HL-60/S4 (cell line): ENCODE data around the gene BEST1.

Source experiments
- in situ Hi-C: fragments of 300-500 bp; cut with MboI; formaldehyde crosslinking; loops from 2 replicates; pipeline ENCODE4 v1.14.3; 2022; ENCODE audit warnings: low sequenced_read_pairs

Gene BEST1

DNA sequence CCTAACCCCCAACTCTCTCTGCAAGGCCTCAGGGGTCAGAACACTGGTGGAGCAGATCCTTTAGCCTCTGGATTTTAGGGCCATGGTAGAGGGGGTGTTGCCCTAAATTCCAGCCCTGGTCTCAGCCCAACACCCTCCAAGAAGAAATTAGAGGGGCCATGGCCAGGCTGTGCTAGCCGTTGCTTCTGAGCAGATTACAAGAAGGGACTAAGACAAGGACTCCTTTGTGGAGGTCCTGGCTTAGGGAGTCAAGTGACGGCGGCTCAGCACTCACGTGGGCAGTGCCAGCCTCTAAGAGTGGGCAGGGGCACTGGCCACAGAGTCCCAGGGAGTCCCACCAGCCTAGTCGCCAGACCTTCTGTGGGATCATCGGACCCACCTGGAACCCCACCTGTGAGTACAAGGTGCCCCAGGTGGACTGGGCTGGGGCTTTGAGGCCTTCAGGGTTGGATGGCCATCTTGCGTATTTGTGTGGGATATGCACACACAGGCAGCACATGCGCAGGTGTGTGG lies at the start of gene BEST1:
Gene BEST1 (plus strand): TSS at position 317 of the 513 bp plus-strand sequence. CDS start 1,456 bp downstream, outside the sequence.
- in situ Hi-C loops, result loop anchor here (5.0 kb wide), 1 partner anchor 53 kb away; no protein-coding TSS in a partner anchor

DNA sequence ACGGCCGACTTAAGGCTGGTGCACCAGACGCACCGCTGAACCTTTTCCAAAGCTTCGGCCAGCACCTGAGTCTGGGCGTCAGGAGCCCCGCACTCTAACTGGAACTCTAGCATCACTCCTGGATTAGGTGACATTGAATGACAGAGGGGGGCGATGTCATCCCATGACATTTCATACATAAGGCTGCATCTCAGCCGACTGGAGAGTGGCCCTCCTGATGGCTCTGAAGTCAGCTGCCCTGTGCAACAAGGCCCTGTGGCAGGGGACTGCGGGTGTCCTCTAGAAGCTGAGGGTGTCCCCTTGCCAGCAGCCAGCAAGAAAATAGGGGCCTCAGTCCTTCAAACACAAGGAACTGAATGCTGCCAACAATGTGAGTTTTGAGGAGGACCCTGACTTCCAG lies 48.8 kb upstream of the BEST1 start:
- in situ Hi-C loops, result no loop called here

DNA sequence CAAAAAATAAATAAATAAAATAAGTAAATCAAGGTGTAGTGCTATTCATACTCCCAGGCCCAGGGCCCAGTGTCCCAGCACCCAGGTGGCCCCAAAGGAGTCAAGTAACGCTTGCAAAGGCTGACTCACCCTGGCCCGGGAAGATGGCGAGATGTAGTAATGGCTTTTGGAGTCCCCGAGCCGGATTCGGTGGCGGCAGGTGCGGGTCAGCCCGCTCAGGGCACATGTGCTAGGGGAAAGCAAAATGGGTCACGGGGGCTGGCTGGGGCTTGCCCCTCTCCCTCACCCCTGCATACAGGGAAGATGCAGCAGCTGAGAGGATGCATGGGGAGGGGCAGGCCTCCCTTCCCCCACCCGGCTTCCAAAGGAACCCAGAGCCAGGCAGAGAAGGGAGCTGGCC lies 47.8 kb upstream of the BEST1 start:
- in situ Hi-C loops, result no loop called here

DNA sequence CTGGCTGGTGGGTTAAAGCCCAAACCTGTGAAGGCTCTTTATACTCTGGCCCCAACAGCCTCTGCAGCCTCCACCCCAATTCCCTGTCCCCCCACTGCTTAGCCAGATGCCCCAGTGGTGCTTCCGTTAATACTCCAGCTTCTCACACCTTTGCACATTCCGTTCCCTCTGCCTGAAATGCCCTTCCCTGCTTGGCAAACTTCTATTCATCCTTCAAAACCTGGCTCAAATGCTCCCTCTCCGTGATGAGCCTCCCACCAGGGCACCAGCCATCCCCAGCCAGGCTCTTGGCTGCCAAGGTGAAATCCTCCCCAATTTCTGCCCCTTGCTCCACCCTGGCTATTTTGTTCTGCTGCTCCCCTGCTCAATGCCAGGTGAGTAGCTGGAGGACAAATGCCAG lies 46.3 kb upstream of the BEST1 start:
- in situ Hi-C loops, result no loop called here

DNA sequence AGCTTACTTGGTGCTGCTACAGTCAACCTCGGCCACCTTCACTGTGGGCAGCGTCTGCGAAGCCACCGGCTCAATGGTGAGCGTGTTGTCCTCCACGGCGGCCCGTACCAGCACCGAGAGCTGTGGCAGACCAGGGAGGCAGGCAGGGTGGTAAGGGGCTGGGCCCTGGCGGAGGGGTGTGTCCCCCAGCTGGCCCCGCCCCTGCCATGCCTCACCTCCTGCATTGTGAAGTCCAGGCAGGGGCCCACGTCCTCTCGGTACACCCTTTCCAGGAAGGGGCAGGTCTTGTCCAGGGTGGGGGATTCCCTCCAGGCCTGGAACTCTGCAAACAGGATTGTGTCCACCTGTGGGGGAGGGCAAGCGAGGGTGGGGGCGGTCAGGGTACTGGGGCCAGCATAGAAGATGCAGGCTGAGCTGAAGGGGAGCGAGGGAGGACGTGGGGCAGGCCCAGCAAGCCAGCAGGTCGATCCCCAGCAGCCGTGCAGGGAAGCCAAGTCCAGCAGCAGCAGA lies 45.6 kb upstream of the BEST1 start:
- in situ Hi-C loops, result no loop called here

DNA sequence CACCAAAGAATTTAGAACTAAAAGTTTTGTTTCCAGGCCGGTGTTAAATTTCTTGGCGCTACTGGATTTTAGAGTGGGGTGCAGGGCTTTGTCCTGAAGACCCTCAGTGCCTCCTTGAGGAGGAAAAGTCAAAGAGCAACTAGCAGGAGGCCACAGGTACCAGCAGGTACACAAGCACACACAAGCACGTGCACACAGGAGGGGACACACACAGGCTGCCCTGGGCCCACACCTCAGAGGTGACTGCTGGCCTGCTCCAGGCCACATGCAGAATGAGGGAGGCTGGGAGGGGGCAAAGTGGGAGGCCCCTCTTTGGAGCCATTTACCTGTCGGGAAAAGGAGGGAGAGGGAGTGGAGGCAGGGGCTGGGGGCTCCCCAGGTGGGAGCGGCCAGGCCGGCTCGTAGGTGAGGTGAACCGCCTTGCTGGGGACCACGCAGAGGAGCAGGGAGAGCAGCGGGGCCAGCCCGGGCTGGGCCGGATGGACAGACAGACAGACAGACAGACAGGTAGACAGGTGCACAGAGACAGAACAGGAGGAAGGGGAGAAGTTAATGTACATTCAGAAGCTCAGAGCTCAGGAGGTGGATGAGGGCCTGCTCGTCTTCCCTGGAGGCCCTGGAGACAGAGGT lies 45.0 kb upstream of the BEST1 start:
- in situ Hi-C loops, result no loop called here

DNA sequence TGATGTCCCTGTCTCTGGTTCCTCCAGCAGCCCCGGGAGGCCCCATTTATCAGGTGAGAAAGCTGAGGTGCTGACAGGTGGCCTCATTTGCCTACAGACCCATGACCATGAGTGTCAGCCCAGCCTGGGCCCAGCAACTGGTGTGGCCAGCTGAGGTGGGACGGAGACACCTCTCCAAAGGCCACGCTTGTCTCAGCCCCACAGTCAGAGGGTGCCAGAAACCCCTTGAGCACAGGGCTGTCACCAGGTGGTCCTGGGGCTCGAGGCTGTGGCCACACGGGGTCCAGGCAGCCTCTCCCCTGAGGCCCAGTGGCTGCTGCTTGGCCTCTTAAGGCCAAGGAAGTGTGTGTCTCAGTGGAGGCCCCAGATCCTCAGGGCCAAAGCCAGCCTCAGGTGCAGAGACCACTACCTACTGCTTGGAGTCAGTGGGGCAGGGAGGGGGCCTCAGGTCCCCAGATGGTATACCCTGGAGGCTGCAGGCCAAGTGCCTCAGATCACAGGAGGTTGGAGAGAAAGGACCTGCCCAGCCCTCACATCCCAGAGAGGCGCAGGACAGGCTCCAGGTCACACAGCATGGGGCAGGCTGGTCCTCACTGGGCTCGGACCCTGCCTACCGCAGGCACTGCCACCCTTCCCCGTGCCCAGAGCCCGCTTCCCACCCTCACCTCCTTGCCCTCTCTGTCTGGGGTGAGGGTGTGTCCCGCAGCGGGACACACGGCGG lies 44.2 kb upstream of the BEST1 start:
- in situ Hi-C loops, result no loop called here

DNA sequence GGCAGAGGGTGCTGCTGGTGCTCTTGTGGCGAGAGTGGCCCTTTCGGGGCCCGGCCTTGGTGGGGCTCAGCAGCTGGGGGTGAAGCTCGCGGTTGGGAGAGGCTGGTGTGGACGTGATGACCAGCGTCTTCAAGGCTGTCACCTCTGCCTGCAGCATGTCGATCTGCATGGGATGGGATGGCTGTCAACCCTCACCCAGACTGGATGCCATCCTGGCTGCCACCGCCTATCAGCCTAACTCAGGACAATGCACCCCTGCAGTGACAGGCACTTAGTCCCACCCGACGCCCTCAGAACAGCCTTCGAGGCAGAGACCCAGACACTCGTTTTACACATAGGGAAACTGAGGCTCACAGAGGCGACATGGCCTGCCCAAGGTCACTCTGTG lies 43.6 kb upstream of the BEST1 start:
- in situ Hi-C loops, result no loop called here

DNA sequence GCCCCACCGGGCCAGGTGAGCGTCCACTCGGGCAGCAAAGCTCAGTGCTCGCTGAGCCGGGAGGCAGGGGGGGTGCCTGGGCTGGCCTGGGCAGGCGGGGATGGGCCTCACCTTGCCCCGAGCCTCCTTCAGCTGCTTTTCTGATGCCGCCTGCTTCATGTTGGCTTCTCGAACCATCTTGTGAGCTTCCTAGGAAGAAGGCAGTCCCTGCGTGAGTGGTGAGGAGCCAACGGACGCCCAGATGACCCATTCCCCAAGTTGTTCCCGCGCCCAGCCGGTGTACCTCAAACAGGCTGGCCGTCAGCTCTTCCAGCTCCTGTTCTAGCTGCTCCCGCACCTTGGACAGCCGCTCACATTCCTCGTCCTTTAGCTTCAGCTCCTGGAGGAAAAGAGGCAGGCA lies 42.9 kb upstream of the BEST1 start:
- in situ Hi-C loops, result no loop called here

DNA sequence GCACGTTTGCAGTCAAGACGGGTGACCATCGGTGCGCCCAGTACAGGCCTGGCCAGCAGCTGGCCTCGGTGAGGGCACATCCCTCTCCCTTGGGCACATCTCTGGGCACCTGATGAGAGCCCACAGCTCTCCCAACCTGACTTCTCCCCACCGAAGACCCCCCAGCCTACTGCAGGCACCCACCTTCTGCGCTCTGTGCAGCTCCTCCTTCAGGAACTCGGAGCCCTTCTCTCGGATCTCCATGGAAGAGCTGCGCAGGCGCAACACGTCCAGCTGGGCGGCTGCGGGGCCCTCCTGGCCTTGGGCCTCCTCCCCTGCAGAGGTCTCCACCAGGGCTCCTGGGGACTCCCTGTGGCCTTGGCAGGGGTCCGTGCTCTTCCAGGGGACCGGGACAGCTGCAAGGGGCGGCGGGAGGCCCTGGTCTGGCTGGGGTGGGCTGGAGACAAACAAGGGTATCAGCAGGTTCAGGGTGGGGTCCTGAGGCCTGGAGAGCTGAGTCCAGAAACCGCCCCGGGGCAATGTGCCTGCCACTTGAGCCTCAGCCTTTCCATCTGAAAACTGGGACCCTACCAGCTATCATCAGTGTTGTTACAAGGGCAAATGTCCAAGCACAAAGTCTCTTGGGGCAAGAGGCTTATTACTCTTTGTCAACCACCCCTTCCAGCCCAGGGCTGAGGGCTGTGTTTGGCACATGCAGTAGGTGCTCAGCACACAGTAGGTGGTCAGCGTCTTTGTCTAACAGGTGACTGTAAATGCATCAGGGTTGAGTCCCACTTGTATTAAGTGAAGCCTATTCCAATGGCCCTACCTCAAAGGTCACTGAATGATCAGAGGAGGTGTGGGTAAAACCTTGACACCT lies 42.1 kb upstream of the BEST1 start:
- in situ Hi-C loops, result no loop called here

DNA sequence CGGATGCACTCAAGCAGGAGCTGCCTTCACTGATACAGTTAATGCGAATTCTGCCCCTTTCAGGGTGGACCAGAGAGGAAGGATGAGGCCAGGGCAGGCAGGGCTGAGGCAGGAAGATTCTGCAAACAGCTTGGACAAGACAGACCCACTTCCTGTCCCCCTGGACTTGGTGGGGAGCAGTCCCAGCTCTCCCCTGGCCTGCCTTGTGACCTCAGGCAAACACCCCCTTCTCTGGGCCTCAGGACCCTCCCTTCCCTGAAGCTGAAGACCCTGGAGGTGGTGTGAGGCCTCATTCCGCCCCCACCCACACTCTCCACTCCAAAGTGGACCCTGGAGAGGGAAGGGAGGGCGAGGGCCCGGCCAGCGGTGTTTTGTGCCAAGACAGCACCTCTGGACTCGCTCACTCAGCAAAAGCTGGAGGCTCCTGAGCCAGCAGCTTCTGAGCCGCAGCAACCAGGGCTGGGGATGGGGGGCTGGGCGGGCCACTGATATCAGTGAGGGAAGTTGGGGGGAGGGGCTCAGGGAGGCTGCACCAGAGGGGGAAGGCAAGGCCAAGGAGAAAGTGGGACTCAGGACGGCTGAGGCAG lies 41.3 kb upstream of the BEST1 start:
- in situ Hi-C loops, result no loop called here

DNA sequence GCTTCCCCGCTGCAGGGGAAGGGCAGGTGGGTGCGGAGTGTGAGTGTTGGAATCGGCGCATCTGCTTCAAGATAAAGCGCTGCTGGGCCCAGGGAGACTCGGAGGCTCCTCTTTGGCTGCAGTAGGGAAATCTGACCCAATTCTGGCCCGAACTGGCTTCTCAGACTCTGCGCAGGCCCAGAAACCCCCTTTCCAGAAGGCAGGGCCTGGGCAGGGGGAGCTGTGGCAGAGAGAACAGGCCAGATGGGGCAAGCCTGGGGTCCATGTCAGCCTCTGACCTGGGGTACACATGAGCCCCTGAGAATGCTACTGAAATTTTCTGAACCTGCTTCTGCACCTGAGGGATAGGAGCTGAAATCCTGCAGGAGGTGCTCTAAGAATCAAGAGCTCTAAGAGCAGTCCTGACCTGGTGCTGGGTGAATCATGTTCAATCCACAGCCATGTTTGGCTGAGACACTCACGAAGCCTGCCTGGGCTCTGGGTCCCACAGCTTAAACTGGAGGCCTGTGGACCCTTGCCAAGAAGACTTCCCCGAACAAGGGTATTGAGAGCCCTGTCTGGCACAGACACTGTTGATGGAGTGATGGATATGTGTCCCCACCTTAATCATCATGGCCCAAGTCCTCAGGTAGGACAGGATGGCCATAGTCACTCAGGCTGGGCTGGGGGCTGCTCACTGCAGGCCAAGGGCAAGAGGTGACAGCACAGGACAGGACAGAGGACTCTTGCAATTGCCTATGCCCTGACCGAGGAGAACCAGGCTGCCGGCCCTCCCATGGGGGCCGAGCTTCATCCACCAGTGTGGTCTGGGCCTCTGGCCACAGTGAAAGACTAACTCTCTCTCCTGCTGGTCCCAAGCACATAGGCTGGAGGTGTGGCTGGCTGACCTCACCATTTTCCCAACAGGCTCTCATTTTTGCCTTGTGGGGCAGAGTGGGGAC lies 39.7 kb upstream of the BEST1 start:
- in situ Hi-C loops, result no loop called here

DNA sequence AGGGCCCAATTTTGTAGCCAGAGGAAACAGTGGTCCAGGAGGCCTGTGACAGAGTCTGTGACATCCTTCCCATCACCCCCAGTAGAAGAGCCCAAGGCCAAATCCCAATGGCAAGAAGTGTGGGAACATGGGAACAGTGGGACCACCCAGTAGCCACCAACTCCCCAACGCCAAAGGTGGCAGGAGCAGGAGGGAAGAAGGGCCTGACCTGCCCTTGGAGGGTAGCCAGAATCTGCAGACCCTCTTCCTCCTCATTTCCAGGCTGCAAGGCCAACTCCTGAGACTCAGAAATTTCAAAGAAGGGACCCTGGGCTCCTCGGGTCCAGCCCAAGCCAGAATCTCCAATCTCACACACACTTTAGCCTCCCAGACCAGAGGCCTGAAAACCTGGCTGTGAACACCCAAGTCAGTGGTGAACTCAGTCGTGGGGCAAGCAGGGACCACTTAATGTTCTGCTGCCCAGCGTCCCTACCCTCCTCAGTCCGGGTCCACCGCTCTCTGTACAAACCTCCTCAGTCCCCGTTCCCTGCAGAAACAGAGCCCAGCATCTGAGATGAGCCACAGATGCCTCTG lies 38.9 kb upstream of the BEST1 start:
- in situ Hi-C loops, result no loop called here

DNA sequence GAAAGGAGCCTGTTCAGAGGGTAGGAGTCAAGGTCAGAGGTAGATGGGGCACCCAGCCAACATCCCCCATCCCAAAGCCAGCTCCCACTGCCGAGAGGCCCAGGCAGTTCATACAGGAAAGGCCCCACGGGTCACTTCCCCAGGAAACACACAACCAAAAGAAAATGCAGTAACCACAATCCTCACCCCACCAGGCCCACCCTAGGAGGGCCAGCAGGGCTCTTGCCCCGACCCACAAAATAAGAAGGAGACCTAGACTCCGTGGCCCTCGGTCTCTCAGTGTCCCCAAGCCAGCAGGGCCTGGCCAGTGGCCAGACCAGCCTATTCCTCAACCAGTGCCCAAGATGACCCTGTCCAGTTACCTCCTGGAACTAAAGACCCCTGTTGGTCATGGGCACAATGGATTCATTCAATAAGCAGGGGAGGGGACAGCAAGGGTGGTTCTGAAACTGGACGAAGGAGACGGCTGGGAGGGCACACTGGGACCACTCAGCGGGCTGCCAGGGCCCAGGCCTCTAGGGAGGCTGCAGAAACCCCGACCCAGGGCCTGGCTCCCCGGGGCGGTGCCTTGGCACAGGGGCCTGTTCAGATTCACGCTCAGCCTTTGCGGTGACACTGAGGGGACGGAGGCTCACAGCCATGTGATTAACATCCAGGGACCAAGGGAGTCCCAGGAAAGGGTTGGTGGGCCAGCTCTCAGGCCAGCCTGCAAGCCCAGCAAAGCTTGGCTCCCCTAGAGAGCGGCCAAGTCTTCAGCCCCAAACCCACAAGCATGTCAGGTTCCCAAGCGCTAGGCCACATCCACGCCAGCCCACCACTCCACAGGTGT lies 38.2 kb upstream of the BEST1 start:
- in situ Hi-C loops, result no loop called here

DNA sequence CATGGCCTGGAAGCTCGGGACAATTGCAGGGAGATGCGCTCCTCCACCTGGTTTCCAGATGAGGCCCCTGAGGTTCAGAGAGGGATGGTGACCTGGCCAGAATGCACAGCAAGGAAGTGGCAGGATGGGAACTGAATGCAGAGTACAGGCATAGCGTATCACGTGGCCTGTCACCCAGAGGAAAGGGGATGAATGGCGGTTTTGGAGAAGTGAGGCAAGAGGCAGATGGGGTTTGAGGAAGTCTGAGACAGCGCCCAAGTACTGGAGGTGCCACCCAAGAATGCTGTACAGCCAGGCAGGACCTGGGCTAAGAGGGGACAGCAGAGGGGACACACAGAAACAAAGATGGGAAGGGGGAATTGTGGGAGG lies 37.6 kb upstream of the BEST1 start:
- in situ Hi-C loops, result no loop called here

DNA sequence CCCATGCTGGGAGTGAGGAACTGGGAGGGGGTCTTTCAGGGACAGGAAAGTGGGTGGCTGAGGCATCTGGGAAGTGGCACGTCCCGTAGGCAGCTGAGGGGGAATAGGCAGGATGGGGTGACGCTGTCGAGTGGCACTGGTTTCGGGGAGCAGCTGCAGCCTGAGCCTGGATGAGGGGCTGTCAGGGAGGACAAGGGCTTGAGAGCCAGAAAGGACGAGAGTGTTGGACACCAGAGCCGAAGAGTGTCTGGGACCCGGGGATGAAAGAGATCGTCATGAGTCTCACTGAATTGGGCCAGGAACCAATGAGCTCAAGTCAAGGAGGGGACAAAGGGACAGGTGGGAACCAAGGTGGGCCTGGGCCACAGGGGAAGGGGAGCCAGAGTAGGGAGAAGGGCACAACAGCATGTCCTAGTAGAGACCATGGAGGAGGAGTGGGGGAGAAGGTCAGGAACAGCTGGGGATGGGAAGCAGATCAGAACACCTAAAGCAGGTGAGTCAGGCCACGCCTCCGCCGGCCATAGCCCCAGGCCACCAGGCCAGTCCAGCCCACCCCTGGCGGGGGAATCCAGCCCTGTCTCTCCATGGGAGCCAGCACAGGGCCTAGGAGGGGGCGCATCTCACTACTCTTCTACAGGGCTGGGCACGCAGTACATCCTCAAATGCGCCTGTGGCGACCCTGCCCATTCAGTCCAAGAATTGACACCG lies 37.0 kb upstream of the BEST1 start:
- in situ Hi-C loops, result no loop called here

DNA sequence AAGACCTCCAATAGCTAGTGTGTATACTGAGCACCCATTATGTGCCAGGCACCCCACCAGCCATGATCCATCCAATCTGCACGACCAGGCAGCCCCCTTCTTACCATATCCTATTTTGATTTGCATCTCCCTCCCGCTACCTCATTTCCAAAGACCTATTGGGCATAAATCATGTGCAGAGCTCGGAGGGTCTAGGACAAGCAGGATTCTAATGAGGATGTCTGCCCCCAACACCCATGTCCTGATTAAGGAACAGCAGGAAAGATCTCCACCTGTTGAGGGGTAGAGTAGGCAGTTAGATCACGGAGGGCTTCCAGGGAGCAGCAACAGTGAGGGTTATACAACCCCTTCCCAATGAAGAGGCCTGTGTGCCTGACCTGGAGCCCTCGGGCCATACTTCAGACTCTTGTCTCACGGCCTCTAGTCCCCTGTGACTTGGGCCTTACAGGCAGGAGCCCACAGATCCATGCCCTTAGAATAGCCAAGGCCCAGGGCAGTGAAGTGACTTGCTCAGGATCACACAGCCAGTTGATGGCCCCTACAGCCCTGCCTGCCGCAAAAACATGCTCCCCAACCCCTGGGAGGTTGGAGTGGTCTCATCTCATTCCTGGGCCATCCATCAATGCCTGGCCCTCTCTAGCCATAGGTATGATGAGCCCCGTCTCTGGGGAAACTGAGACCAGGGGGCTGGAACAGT lies 36.3 kb upstream of the BEST1 start:
- in situ Hi-C loops, result no loop called here
